ENCODE data around the gene ZFY. TPM values are rescaled to one million over a fixed set of nuclear protein-coding genes. Genes with fewer than 3 reads are reported as not detected.
A peak's percentile ranks its signal among the peaks of the same experiment; 100 is the strongest.

The ZFY gene
- total and polyA plus RNA-seq, 2 donors (not counting 1 experiment from before 2014, with no cell fraction given): 30.2 TPM; not detected in 1

- H3K4me3 ChIP-seq (ENCODE audit: control extremely low read depth in 1 of 5, extremely low read depth in 1 of 5, insufficient read depth in 1 of 5, low read depth in 2 of 5, low read length in 4 of 5): no peak overlapping the region
- Mint-ChIP-seq H3K27me3 (no peaks in the 10 kb centered on the region), H3K9me3 (ENCODE audit: insufficient read depth) (no peaks in the 10 kb centered on the region), H3K4me1 (peaks cover 66% of the 10 kb centered on the region), H3K27ac (peak overlapping the region; percentile 4), H3K4me3 (no peak overlapping the region)
- no peak for TF ChIP-seq CTCF (IDR thresholded peaks at IDR 0.05)
- TF ChIP-seq EZH2 (IDR thresholded peaks at IDR 0.05; ENCODE audit: borderline replicate concordance, insufficient read depth, low read depth, low read length, poor library complexity, severe bottlenecking): no peak
- H3K4me1 ChIP-seq (ENCODE audit: control insufficient read depth in 2 of 2, insufficient read depth in 2 of 2, low read length in 2 of 2): peaks cover 0 to 50% of the 10 kb centered on the region in 2 donors
- H3K27me3 ChIP-seq (replicated peaks in 1 of 4; ENCODE audit: control extremely low read depth in 1 of 4, control insufficient read depth in 3 of 4, insufficient read depth in 4 of 4, low read length in 3 of 4): no peaks in the 10 kb centered on the region
- DNase-seq (no peak), ATAC-seq (ENCODE audit: low read depth) (no peak)
- intact Hi-C loops (cut with micrococcal nuclease): no loop called here
- CTCF ChIA-PET: no interaction called here
- no peak overlapping the region for H3K4me2 ChIP-seq (replicated peaks; ENCODE audit: low read depth, low read length, poor library complexity, severe bottlenecking)
- POLR2A ChIA-PET: no interaction called here
- no peaks in the 10 kb centered on the region for H3K36me3 ChIP-seq (replicated peaks in 1 of 2; ENCODE audit: control extremely low read depth in 1 of 2, control insufficient read depth in 1 of 2, extremely low read depth in 1 of 2, insufficient read depth in 2 of 2, low read length in 1 of 2)
- H3K9me3 ChIP-seq (ENCODE audit: control extremely low read depth in 1 of 3, control insufficient read depth in 2 of 3, insufficient read depth in 1 of 3, low read length in 2 of 3): no peaks in the 10 kb centered on the region
- H3K79me2 ChIP-seq (ENCODE audit: control insufficient read depth, insufficient read depth, low read length): no peaks in the 10 kb centered on the region
- H2AFZ ChIP-seq (ENCODE audit: insufficient read depth, low read depth, low read length, poor library complexity, severe bottlenecking): no peak overlapping the region
- no peak overlapping the region for H3K9ac ChIP-seq (ENCODE audit: low read length)
- no peaks in the 10 kb centered on the region for H4K20me1 ChIP-seq (ENCODE audit: control insufficient read depth, insufficient read depth, low read length, poor library complexity, severe bottlenecking)
- H3K27ac ChIP-seq (ENCODE audit: low read length in 2 of 2): no peak overlapping the region
- WGBS (ENCODE audit: insufficient coverage): no CpG with 5 or more reads among the region's 2 CpGs
These were observed 88.4 kb downstream of the ZFY start for GRCh38 chrY:3023606-3024005.

- Histone ChIP-seq H3K27me3 (replicated peaks in 1 of 4; ENCODE audit: control extremely low read depth in 1 of 4, control insufficient read depth in 3 of 4, insufficient read depth in 4 of 4, low read length in 3 of 4) (no peaks in the 10 kb centered on the region), H3K9ac (ENCODE audit: low read length) (no peak overlapping the region), H2AFZ (ENCODE audit: insufficient read depth, low read depth, low read length, poor library complexity, severe bottlenecking) (no peak overlapping the region), H3K4me1 (ENCODE audit: control insufficient read depth in 2 of 2, insufficient read depth in 2 of 2, low read length in 2 of 2) (peaks cover 0 to 39% of the 10 kb centered on the region in 2 donors), H3K79me2 (ENCODE audit: control insufficient read depth, insufficient read depth, low read length) (no peaks in the 10 kb centered on the region), H3K9me3 (ENCODE audit: control extremely low read depth in 1 of 3, control insufficient read depth in 2 of 3, insufficient read depth in 1 of 3, low read length in 2 of 3) (no peaks in the 10 kb centered on the region), H3K4me3 (ENCODE audit: control extremely low read depth in 1 of 5, extremely low read depth in 1 of 5, insufficient read depth in 1 of 5, low read depth in 2 of 5, low read length in 4 of 5) (no peak overlapping the region), H3K27ac (ENCODE audit: low read length in 2 of 2) (peak overlapping the region in 1 of 2 donors; percentile 36), H3K36me3 (replicated peaks in 1 of 2; ENCODE audit: control extremely low read depth in 1 of 2, control insufficient read depth in 1 of 2, extremely low read depth in 1 of 2, insufficient read depth in 2 of 2, low read length in 1 of 2) (no peaks in the 10 kb centered on the region), H4K20me1 (ENCODE audit: control insufficient read depth, insufficient read depth, low read length, poor library complexity, severe bottlenecking) (no peaks in the 10 kb centered on the region), H3K4me2 (replicated peaks; ENCODE audit: low read depth, low read length, poor library complexity, severe bottlenecking) (no peak overlapping the region)
- Mint-ChIP-seq H3K27ac (no peak overlapping the region), H3K4me1 (peaks cover 67% of the 10 kb centered on the region), H3K27me3 (no peaks in the 10 kb centered on the region), H3K9me3 (ENCODE audit: insufficient read depth) (no peaks in the 10 kb centered on the region), H3K4me3 (peak overlapping the region; percentile 37)
- intact Hi-C loops (cut with micrococcal nuclease): no loop called here
- DNase-seq (peak; percentile 21), ATAC-seq (ENCODE audit: low read depth) (no peak)
- ChIA-PET POLR2A (no interaction called here), CTCF (no interaction called here)
- WGBS (ENCODE audit: insufficient coverage): no CpG with 5 or more reads among the region's 1 CpG
- TF ChIP-seq CTCF (IDR thresholded peaks at IDR 0.05) (no peak), EZH2 (IDR thresholded peaks at IDR 0.05; ENCODE audit: borderline replicate concordance, insufficient read depth, low read depth, low read length, poor library complexity, severe bottlenecking) (no peak)
These were observed 90.2 kb downstream of the ZFY start for GRCh38 chrY:3025357-3025756.

Small RNA genes within 50 kb of the gene (small RNA-seq; reads per million reads assigned to genes)
- not detected for gene EEF1A1P41 (ENCODE audit: insufficient read length, low read depth, low replicate concordance)

Other genes starting within 250 kb of the ZFY start
- not detected in 2 replicates for gene SRY, start 147.7 kb upstream of the ZFY start, total RNA-seq
- gene SRY, start 147.7 kb upstream of the ZFY start, polyA plus RNA-seq: not detected in 2 replicates
- 302 and 304 TPM in 2 replicates for gene RPS4Y1, start 93.8 kb upstream of the ZFY start, total RNA-seq
- gene RPS4Y1, start 93.8 kb upstream of the ZFY start, polyA plus RNA-seq: not detected in 2 replicates

Measured in B cell (primary cell).